Measurements from ENCODE around the gene SEZ6. TPM values are rescaled to one million over a fixed set of nuclear protein-coding genes. Genes with fewer than 3 reads are reported as not detected.

The SEZ6 gene
- total and polyA plus RNA-seq, 10 of the 15 experiments (the other 5 are each of a cell fraction or from before 2014, with no cell fraction given): 0.05 to 0.87 (median 0.17) TPM; not detected in 4

DNA sequence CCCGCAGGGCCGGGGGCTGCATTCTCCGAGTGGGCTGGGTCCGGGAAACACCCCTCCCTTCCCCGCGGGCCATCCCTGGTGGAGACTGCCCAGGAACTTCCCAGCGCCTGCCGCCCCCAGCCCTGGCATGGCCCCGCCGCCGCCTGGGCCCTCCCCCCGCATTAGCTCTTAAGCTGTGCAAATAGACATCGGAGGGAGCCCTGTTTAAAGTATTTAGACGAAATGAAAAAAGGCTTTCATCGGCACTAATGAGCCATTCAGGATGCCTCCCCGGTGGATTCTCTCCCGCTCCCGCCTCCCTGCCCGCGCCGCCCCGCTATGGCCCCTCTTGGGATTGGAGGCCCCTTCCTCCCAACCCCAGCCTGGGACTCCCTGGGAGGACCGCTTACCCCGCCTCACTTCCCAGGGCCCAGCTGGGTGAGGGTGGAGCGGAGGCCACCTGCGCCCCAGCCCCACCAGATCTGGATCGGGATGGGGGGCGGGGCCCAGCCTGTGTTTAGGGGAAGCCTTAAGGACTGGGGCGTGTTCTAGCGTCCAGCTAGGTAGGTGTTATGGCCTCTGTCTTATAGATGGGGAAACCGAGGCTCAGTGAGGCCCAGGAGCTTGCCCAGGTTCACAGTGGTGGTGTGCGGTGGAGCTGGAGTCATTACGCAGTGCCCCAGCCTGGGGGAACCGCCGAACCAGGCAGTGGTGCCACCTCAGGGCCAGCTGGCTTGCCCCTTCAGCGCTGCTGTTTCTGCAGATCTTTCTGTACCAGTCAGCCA is 19.7 kb downstream of the SEZ6 start:
- H3K79me2 ChIP-seq (ENCODE audit: control insufficient read depth, insufficient read depth, low read length): no peaks in the 10 kb centered on the region
- no peak overlapping the region for H3K4me3 ChIP-seq
- BruUV-seq (replicated peaks): no TSS peak
- H2AFZ ChIP-seq (ENCODE audit: control insufficient read depth, low read depth, low read length): no peak overlapping the region
- H3K9ac ChIP-seq (ENCODE audit: control insufficient read depth, insufficient read depth, low read length): no peak overlapping the region
- no peaks in the 10 kb centered on the region for H3K36me3 ChIP-seq (ENCODE audit: control insufficient read depth in 2 of 2, insufficient read depth in 2 of 2, low read length in 1 of 2)
- no peaks in the 10 kb centered on the region for H4K20me1 ChIP-seq (ENCODE audit: control insufficient read depth, insufficient read depth)
- no peaks in the 10 kb centered on the region; the same call in 2 of the 3 replicates for H3K9me3 ChIP-seq (replicated peaks; ENCODE audit: control insufficient read depth, insufficient read depth, low read length)
- POLR2A ChIA-PET: no interaction called here
- no peak for ATAC-seq
- intact Hi-C loops (cut with micrococcal nuclease; ENCODE audit: unreplicated experiment): no loop called here
- H3K27ac ChIP-seq (ENCODE audit: control insufficient read depth, insufficient read depth): no peak overlapping the region
- TF ChIP-seq NFYA (IDR thresholded peaks at IDR 0.05; ENCODE audit: borderline replicate concordance, low read depth, low read length) (no peak), MYC (IDR thresholded peaks at IDR 0.05; ENCODE audit: insufficient read depth, insufficient read length, insufficient replicate concordance, low read length, severe bottlenecking) (no peak), SMAD1 (IDR thresholded peaks at IDR 0.05; ENCODE audit: low read depth, partially characterized antibody) (no peak), NR2C2 (IDR thresholded peaks at IDR 0.05; ENCODE audit: borderline replicate concordance, control insufficient read depth, insufficient read length, low read depth) (no peak), ETV6 (conservative IDR thresholded peaks at IDR 0.05 in 1 of 2, IDR thresholded peaks at IDR 0.05 in 1 of 2; ENCODE audit: borderline replicate concordance in 1 of 2, low read depth in 1 of 2) (no peak), MTA2 (IDR thresholded peaks at IDR 0.05; ENCODE audit: low read depth) (no peak), PBX3 (IDR thresholded peaks at IDR 0.05; ENCODE audit: insufficient replicate concordance, low read depth, low read length) (no peak), CREM (IDR thresholded peaks at IDR 0.05; ENCODE audit: low read depth) (no peak), NRF1 (conservative IDR thresholded peaks at IDR 0.05; ENCODE audit: low read depth, low read length) (no peak)
- no peaks in the 10 kb centered on the region for H3K27me3 ChIP-seq (replicated peaks in 1 of 2; ENCODE audit: control insufficient read depth in 2 of 2, insufficient read depth in 2 of 2, low read length in 1 of 2)
- no peak for DNase-seq (ENCODE audit: low read depth, low spot score)
- RAD21 ChIA-PET (ENCODE audit: unreplicated experiment): no interaction called here
- 65% methylated on average over 27 of the region's 36 CpGs for WGBS (ENCODE audit: insufficient coverage, insufficient replicate concordance, low lambda C conversion rate, missing lambda C conversion rate)
- in situ Hi-C loops (cut with MboI): no loop called here
- peaks cover 14% of the 10 kb centered on the region for H3K4me1 ChIP-seq (ENCODE audit: control insufficient read depth, insufficient read depth, low read length)
- FAIRE-seq: no peak
- CTCF ChIA-PET: no interaction called here
- no peak overlapping the region for H3K4me2 ChIP-seq (ENCODE audit: control insufficient read depth, insufficient read depth)
- SMC1A ChIA-PET (ENCODE audit: uncharacterized antibody, unreplicated experiment): no interaction called here

All from GM12878 (cell line).